HG03045 (cell line): Measurements from ENCODE around the gene FEZF2.

ENCODE experiments used
- ATAC-seq: cut with Tn5 transposase; IDR thresholded peaks from one replicate; pipeline ENCODE4 v1.9.1; 2021; ENCODE audit warnings: mild to moderate bottlenecking, moderate library complexity; ENCODE audit not compliant: unreplicated experiment

The FEZF2 gene

GRCh38 chr3:62373714-62374333 lies 474 bp upstream of the FEZF2 start:
- no peak for ATAC-seq

GRCh38 chr3:62372621-62373041 lies 719 bp downstream of the FEZF2 start:
- ATAC-seq, result no peak

- no peak for ATAC-seq
Observed at GRCh38 chr3:62371720-62372591, 1.4 kb downstream of the FEZF2 start.

GRCh38 chr3:62370858-62371719 lies 2.3 kb downstream of the FEZF2 start:
- no peak for ATAC-seq

GRCh38 chr3:62370112-62370857 lies 3.1 kb downstream of the FEZF2 start:
- no peak for ATAC-seq

GRCh38 chr3:62369476-62369743 lies 3.9 kb downstream of the FEZF2 start:
- no peak for ATAC-seq

GRCh38 chr3:62368705-62369475 lies 4.5 kb downstream of the FEZF2 start:
- no peak for ATAC-seq

- no peak for ATAC-seq
Observed at GRCh38 chr3:62368290-62368704, 5.1 kb downstream of the FEZF2 start.

GRCh38 chr3:62367763-62368195 lies 5.6 kb downstream of the FEZF2 start:
- ATAC-seq, result no peak

DNA sequence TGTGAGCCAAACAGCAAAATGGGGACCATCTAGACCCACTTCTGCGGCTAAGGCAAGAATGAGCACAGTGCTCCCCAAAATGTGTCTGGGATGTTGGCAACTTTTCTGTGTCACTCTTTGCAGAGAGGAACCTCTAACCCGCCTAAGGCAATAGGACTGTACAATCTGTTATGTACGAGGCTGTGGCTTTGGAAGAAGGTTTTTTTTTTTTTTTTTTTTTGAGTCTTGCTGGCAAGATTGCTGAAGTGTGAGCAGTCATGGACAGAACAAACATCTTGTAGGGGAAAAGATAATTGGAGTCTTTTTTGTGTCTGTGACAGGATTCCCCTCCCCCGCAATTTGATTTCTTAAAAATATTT lies 7.2 kb downstream of the FEZF2 start:
- ATAC-seq, result no peak

- no peak for ATAC-seq
Observed at GRCh38 chr3:62365391-62366125, 7.8 kb downstream of the FEZF2 start.

GRCh38 chr3:62364191-62364590 lies 9.2 kb downstream of the FEZF2 start:
- ATAC-seq, result no peak

DNA sequence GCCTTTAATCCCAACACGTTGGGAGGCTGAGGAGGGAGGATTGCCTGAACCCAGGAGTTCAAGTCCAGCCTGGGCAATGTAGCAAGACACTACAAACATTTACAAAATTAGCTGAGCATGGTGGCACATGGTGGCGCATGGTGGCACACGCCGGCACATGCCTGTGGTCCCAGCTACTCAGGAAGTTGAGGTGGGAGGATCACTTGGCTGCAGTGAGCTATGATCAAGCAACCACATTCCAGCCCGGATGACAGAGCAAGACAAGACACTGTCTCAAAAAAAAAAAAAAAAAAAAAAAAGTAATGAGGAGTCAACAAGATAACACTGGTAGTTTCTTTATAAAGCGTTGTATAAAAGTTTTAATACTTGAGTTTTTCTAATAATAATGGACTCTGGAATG lies 10.1 kb downstream of the FEZF2 start:
- ATAC-seq, result no peak

GRCh38 chr3:62361824-62362223 lies 11.5 kb downstream of the FEZF2 start:
- ATAC-seq, result no peak

DNA sequence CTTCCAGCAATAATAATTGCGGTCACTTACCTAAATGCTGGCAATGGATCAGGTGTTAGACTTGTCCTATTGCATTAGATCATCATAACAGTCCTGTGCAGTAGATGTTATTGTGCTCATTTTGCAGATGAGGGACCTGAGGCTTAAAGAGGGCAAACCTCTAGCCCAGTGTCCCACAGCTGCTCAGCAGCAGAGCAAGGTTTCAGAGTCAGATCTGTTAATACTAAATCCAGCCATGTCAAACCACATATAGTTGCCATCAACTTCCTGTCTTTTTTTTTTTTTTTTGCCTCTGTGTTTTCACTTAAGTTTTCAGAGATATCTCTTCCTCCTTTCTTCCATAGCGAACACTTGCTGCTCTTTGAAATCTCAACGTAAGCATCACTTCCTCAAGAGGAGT lies 12.1 kb downstream of the FEZF2 start:
- no peak for ATAC-seq

GRCh38 chr3:62359531-62359930 lies 13.8 kb downstream of the FEZF2 start:
- no peak for ATAC-seq

DNA sequence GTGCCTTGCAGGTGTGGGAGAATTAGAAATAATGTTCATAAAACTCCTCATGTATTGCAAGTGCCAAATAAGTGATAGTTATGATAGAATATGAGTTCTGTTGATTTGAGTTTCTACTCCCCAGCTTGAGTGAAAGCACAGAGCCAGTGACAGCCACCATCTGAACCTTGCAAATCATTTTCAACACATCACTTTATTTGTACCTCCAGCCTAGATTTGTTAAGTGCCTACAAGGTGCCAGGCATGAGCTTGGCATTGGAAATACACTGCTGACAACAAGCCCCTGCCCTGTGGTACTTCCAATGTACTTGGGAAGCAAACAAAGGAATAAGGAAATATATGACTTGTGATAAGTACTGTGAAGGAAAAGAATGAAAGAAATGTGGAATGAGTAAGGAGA lies 17.0 kb downstream of the FEZF2 start:
- no peak for ATAC-seq

- no peak for ATAC-seq
Observed at GRCh38 chr3:62355703-62356102, 17.6 kb downstream of the FEZF2 start.

- ATAC-seq, result no peak
Observed at GRCh38 chr3:62343755-62344154, 29.6 kb downstream of the FEZF2 start.

DNA sequence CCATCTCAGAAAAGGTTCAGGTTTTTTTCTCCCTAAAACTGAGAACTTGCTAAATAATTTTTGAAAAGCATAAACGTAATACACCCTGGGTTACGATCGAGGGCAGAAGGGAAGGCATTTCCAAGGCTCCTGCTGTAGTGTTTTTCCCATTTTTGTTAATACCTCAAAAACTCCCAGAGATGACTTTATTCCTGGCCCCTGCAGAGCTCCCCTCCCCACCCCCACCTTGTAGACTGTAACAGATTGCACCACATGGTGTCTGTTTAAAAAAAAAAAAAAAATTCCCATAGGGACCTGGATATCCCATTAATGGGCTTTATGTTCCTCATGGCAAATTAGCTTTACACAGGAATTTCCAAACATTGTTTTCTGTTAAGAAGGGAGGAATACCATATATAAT lies 38.2 kb downstream of the FEZF2 start:
- ATAC-seq, result no peak
